NOMO-1 (cell line): Measurements from ENCODE around the gene RALGAPA2.

ENCODE experiments used
- DNase-seq, 2 experiments: peaks; one replicate each; lab custom pipeline; 2025; ENCODE audit not compliant: unreplicated experiment in 2 of 2; lab: John Stamatoyannopoulos, UW

RALGAPA2 gene

GRCh38 chr20:20447196-20447595 is 265.2 kb downstream of the RALGAPA2 start:
- no peak for DNase-seq

- DNase-seq: no peak
Measured at GRCh38 chr20:20446425-20447015, 265.9 kb downstream of the RALGAPA2 start.

- no peak for DNase-seq
Measured at GRCh38 chr20:20446001-20446400, 266.4 kb downstream of the RALGAPA2 start.

- DNase-seq: no peak
Measured at GRCh38 chr20:20443504-20443903, 268.9 kb downstream of the RALGAPA2 start.

- DNase-seq: no peak
Measured at GRCh38 chr20:20442466-20442865, 270.0 kb downstream of the RALGAPA2 start.

GRCh38 chr20:20440886-20441658 is 271.4 kb downstream of the RALGAPA2 start:
- no peak for DNase-seq

- no peak for DNase-seq
Measured at GRCh38 chr20:20440481-20440880, 272.0 kb downstream of the RALGAPA2 start.

- no peak for DNase-seq
Measured at GRCh38 chr20:20439602-20440190, 272.7 kb downstream of the RALGAPA2 start.

- DNase-seq: no peak
Measured at GRCh38 chr20:20437314-20437713, 275.1 kb downstream of the RALGAPA2 start.

- DNase-seq: no peak
Measured at GRCh38 chr20:20436689-20437088, 275.8 kb downstream of the RALGAPA2 start.

GRCh38 chr20:20435453-20435852 is 277.0 kb downstream of the RALGAPA2 start:
- no peak for DNase-seq

GRCh38 chr20:20432618-20433286 is 279.7 kb downstream of the RALGAPA2 start:
- DNase-seq: no peak

- no peak for DNase-seq
Measured at GRCh38 chr20:20430066-20430465, 282.4 kb downstream of the RALGAPA2 start.

- no peak for DNase-seq
Measured at GRCh38 chr20:20428067-20428466, 284.4 kb downstream of the RALGAPA2 start.

- no peak for DNase-seq
Measured at GRCh38 chr20:20427227-20427864, 285.1 kb downstream of the RALGAPA2 start.

- no peak for DNase-seq
Measured at GRCh38 chr20:20426655-20426907, 285.9 kb downstream of the RALGAPA2 start.

- DNase-seq: no peak
Measured at GRCh38 chr20:20425823-20426654, 286.4 kb downstream of the RALGAPA2 start.

- DNase-seq: no peak
Measured at GRCh38 chr20:20423117-20423516, 289.3 kb downstream of the RALGAPA2 start.

- DNase-seq: no peak
Measured at GRCh38 chr20:20417876-20418676, 294.4 kb downstream of the RALGAPA2 start.

- no peak for DNase-seq
Measured at GRCh38 chr20:20415321-20415720, 297.1 kb downstream of the RALGAPA2 start.
